K562 (cell line): ENCODE measurements around the gene LTB4R2.

Source experiments
- CBX5 ChIP-seq: IDR thresholded peaks from 2 replicates; pipeline ENCODE4 v1.6.1; 2014; ENCODE audit warnings: low read depth, borderline replicate concordance
- CHD4 ChIP-seq: fragments of 200-600 bp; sonication (generic); IDR thresholded peaks from 3 replicates; pipeline ENCODE4 v1.6.1; 2012; ENCODE audit warnings: low read depth, mild to moderate bottlenecking, mixed read lengths, low read length, inconsistent platforms; ENCODE audit not compliant: insufficient read depth, insufficient replicate concordance, poor library complexity, severe bottlenecking
- KAT8 ChIP-seq: fragments of 450-650 bp; IDR thresholded peaks from 2 replicates; pipeline ENCODE4 v1.6.1; 2016; ENCODE audit warnings: low read depth, mild to moderate bottlenecking
- POLR2AphosphoS5 ChIP-seq: IDR thresholded peaks from 2 replicates; pipeline ENCODE4 v1.6.1; 2011; ENCODE audit warnings: mild to moderate bottlenecking, low read depth, low read length, moderate library complexity; ENCODE audit not compliant: control insufficient read depth, insufficient read depth
- PTBP1 ChIP-seq: fragments of 200-400 bp; formaldehyde crosslinking; IDR thresholded peaks from 2 replicates; pipeline ENCODE4 v1.6.1; 2017; ENCODE audit warnings: low read depth, low read length
- SIN3B ChIP-seq: fragments of 450-650 bp; IDR thresholded peaks from 2 replicates; pipeline ENCODE4 v1.6.1; 2017; ENCODE audit warnings: low read depth, mild to moderate bottlenecking, moderate library complexity
- ZBTB43 ChIP-seq: sonication (generic); formaldehyde crosslinking; IDR thresholded peaks from 2 replicates; pipeline ENCODE4 v1.8.0; 2023; ENCODE audit warnings: mild to moderate bottlenecking, missing genetic modification reagents
- ZBTB49 ChIP-seq: sonication (generic); formaldehyde crosslinking; IDR thresholded peaks from 2 replicates; pipeline ENCODE4 v1.8.0; 2022; ENCODE audit warnings: missing genetic modification reagents, mild to moderate bottlenecking, borderline replicate concordance
- ZNF311 ChIP-seq: fragments of 250-450 bp; sonication (Bioruptor Pico); IDR thresholded peaks from 2 replicates; pipeline ENCODE4 v1.4.0; 2020; ENCODE audit warnings: mild to moderate bottlenecking, moderate library complexity
- TF ChIP-seq, protein P1 (sequence below): sonication (generic); formaldehyde crosslinking; IDR thresholded peaks from 2 replicates; pipeline ENCODE4 v1.8.1; 2023; ENCODE audit warnings: mild to moderate bottlenecking, missing genetic modification reagents

GRCh38 chr14:24315807-24316596 is 6.1 kb downstream of the LTB4R2 start:
- TF ChIP-seq ZNF311 = 0 out of 2 replicates have a peak, but pooled peaks have one; percentile 38
- TF ChIP-seq KAT8 = no peak
- TF ChIP-seq CHD4 = no peak
- TF ChIP-seq, protein P1, sequence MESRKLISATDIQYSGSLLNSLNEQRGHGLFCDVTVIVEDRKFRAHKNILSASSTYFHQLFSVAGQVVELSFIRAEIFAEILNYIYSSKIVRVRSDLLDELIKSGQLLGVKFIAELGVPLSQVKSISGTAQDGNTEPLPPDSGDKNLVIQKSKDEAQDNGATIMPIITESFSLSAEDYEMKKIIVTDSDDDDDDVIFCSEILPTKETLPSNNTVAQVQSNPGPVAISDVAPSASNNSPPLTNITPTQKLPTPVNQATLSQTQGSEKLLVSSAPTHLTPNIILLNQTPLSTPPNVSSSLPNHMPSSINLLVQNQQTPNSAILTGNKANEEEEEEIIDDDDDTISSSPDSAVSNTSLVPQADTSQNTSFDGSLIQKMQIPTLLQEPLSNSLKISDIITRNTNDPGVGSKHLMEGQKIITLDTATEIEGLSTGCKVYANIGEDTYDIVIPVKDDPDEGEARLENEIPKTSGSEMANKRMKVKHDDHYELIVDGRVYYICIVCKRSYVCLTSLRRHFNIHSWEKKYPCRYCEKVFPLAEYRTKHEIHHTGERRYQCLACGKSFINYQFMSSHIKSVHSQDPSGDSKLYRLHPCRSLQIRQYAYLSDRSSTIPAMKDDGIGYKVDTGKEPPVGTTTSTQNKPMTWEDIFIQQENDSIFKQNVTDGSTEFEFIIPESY = peak; percentile 99
- no peak for TF ChIP-seq POLR2AphosphoS5
- TF ChIP-seq CBX5 = no peak
- 0 out of 2 replicates have a peak, but pooled peaks have one; percentile 43 for TF ChIP-seq ZBTB49 (CRISPR knock-in tag)
- TF ChIP-seq PTBP1 = no peak
- TF ChIP-seq SIN3B = no peak
- peak; percentile 57; the same call in 1 of the 2 replicates for TF ChIP-seq ZBTB43
